Right lobe of liver (tissue), 4 donors: ENCODE measurements around the gene CAPS.

ENCODE experiments used
- POLR2A ChIP-seq: fragments of 450-650 bp; IDR thresholded peaks from one replicate; pipeline ENCODE4 v1.6.1; 2017; ENCODE audit warnings: antibody characterized with exemption, mild to moderate bottlenecking
- TF ChIP-seq, protein P1 (sequence below), 4 donors: fragments of 200-600 bp in 3 of 4; fragments of 450-650 bp in 1 of 4; IDR thresholded peaks; one replicate each; pipeline versions ENCODE4 v1.5.1 to v1.8.0; 2016 to 2022; ENCODE audit warnings: antibody characterized with exemption in 4 of 4, mild to moderate bottlenecking in 2 of 4
- donor health status: DM: no; HTN: no; CAD: no.
- donor health status: DM: no; HTN: no; CAD: no.
- donor health status: DM: no; HTN: yes; CAD: no.

DNA sequence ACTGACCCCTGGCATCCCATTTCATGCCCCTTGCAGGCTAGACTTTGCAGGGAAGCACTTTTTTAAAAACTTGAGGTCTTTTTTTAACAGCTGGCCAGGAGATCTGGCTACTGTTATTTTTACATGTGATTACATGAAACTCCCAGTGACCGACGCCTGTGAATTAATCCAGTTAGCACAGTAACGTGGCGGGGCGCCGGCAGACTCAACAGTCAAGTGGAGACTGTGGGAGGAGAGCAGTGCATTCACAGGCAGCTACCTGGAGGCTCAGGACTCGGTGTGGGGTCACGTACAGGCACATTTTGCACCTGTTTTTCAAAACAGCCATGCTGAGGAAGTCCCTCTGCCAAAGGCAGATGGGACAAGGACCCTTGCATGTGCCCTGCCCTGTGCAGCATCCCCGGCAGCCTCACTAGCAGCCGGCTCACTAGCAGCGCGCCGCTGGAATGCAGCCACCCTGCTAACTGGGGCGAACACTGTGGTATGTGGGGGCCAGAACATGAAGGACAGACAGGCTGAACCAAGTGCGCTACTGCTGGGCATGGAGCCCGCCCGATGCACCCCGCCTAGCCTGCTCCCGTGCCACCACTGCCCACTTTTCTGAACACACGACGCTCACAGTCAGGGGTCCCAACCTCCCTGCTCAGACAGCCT, 18.7 kb downstream of the CAPS start:
- TF ChIP-seq, protein P1, sequence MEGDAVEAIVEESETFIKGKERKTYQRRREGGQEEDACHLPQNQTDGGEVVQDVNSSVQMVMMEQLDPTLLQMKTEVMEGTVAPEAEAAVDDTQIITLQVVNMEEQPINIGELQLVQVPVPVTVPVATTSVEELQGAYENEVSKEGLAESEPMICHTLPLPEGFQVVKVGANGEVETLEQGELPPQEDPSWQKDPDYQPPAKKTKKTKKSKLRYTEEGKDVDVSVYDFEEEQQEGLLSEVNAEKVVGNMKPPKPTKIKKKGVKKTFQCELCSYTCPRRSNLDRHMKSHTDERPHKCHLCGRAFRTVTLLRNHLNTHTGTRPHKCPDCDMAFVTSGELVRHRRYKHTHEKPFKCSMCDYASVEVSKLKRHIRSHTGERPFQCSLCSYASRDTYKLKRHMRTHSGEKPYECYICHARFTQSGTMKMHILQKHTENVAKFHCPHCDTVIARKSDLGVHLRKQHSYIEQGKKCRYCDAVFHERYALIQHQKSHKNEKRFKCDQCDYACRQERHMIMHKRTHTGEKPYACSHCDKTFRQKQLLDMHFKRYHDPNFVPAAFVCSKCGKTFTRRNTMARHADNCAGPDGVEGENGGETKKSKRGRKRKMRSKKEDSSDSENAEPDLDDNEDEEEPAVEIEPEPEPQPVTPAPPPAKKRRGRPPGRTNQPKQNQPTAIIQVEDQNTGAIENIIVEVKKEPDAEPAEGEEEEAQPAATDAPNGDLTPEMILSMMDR (IDR thresholded peaks at IDR 0.05), result no peak
- no peak for TF ChIP-seq POLR2A
